Activated naive CD8-positive, alpha-beta T cell treated with anti-CD3 and anti-CD28 coated beads, Interleukin-2, amount 50 U/mL, for 24 hours (primary cell): Measurements from ENCODE around the gene LARGE1.
A peak's percentile ranks its signal among the peaks of the same experiment; 100 is the strongest.
"Not testable (repeated sequence)": the region's sequence is repeated elsewhere in the genome, so short reads cannot be mapped to it uniquely, and the experiment has no call there.

Experiments used
- ATAC-seq: fragments of 150-1000 bp; cut with Tn5 transposase; one replicate; pipeline ENCODE4 v1.10.0; 2021
- DNase-seq: peaks from one replicate; pipeline ENCODE4 v3.0.0; 2021
- H3K27ac Mint-ChIP-seq: one replicate; pipeline ENCODE4 v1.8.0; 2021; ENCODE audit warnings: mild to moderate bottlenecking, mixed read lengths
- H3K27me3 Mint-ChIP-seq: one replicate; pipeline ENCODE4 v1.8.0; 2021; ENCODE audit warnings: mixed read lengths
- H3K36me3 Mint-ChIP-seq: one replicate; pipeline ENCODE4 v1.8.0; 2021; ENCODE audit warnings: low read depth, mixed read lengths
- H3K4me1 Mint-ChIP-seq: one replicate; pipeline ENCODE4 v1.8.0; 2021; ENCODE audit warnings: mixed read lengths
- H3K4me3 Mint-ChIP-seq: one replicate; pipeline ENCODE4 v1.8.0; 2021; ENCODE audit warnings: mild to moderate bottlenecking, moderate library complexity, mixed read lengths
- H3K9me3 Mint-ChIP-seq: one replicate; pipeline ENCODE4 v1.8.0; 2021; ENCODE audit warnings: mixed read lengths

Gene LARGE1

GRCh38 chr22:33572086-33572485 lies 348.2 kb downstream of the LARGE1 start:
- no peaks in the 10 kb centered on the region for H3K9me3 Mint-ChIP-seq
- ATAC-seq = no peak
- no peaks in the 10 kb centered on the region for H3K27me3 Mint-ChIP-seq
- no peak overlapping the region for H3K27ac Mint-ChIP-seq
- H3K4me3 Mint-ChIP-seq = no peak overlapping the region
- no peaks in the 10 kb centered on the region for H3K36me3 Mint-ChIP-seq
- DNase-seq = no peak
- peaks cover 24% of the 10 kb centered on the region for H3K4me1 Mint-ChIP-seq

- H3K9me3 Mint-ChIP-seq = no peaks in the 10 kb centered on the region
- H3K4me1 Mint-ChIP-seq = peaks cover 30% of the 10 kb centered on the region
- H3K4me3 Mint-ChIP-seq = no peak overlapping the region
- no peak for ATAC-seq
- H3K27me3 Mint-ChIP-seq = no peaks in the 10 kb centered on the region
- no peak for DNase-seq
- no peak overlapping the region for H3K27ac Mint-ChIP-seq
- H3K36me3 Mint-ChIP-seq = no peaks in the 10 kb centered on the region
These were observed 350.2 kb downstream of the LARGE1 start for GRCh38 chr22:33570110-33570509.

GRCh38 chr22:33569559-33569958 lies 350.7 kb downstream of the LARGE1 start:
- Mint-ChIP-seq H3K27ac (no peak overlapping the region), H3K27me3 (no peaks in the 10 kb centered on the region), H3K4me3 (no peak overlapping the region), H3K9me3 (no peaks in the 10 kb centered on the region), H3K4me1 (peaks cover 30% of the 10 kb centered on the region), H3K36me3 (no peaks in the 10 kb centered on the region)
- DNase-seq (no peak), ATAC-seq (no peak)

- H3K4me3 Mint-ChIP-seq = no peak overlapping the region
- H3K4me1 Mint-ChIP-seq = peaks cover 32% of the 10 kb centered on the region
- no peaks in the 10 kb centered on the region for H3K27me3 Mint-ChIP-seq
- no peaks in the 10 kb centered on the region for H3K9me3 Mint-ChIP-seq
- no peaks in the 10 kb centered on the region for H3K36me3 Mint-ChIP-seq
- no peak overlapping the region for H3K27ac Mint-ChIP-seq
- no peak for ATAC-seq
- DNase-seq = no peak
These were observed 351.3 kb downstream of the LARGE1 start for GRCh38 chr22:33569018-33569417.

- Mint-ChIP-seq H3K4me1 (peaks cover 32% of the 10 kb centered on the region), H3K27ac (peak overlapping the region; percentile 70)
- not testable (repeated sequence) for DNase-seq, H3K4me3 Mint-ChIP-seq, H3K27me3 Mint-ChIP-seq, ATAC-seq, H3K9me3 Mint-ChIP-seq, H3K36me3 Mint-ChIP-seq
These were observed 353.8 kb downstream of the LARGE1 start for GRCh38 chr22:33566495-33566894.

- Mint-ChIP-seq H3K4me1 (peaks cover 32% of the 10 kb centered on the region), H3K27ac (peak overlapping the region; percentile 9), H3K36me3 (no peaks in the 10 kb centered on the region), H3K9me3 (peaks cover 3% of the 10 kb centered on the region), H3K27me3 (no peaks in the 10 kb centered on the region), H3K4me3 (no peak overlapping the region)
- no peak for DNase-seq
- ATAC-seq = peak; percentile 83
These were observed 354.7 kb downstream of the LARGE1 start for GRCh38 chr22:33565580-33565995.

GRCh38 chr22:33564683-33565082 lies 355.6 kb downstream of the LARGE1 start:
- H3K27me3 Mint-ChIP-seq = no peaks in the 10 kb centered on the region
- ATAC-seq (no peak), DNase-seq (no peak)
- peaks cover 3% of the 10 kb centered on the region for H3K9me3 Mint-ChIP-seq
- H3K4me3 Mint-ChIP-seq = no peak overlapping the region
- no peak overlapping the region for H3K27ac Mint-ChIP-seq
- H3K4me1 Mint-ChIP-seq = peaks cover 29% of the 10 kb centered on the region
- no peaks in the 10 kb centered on the region for H3K36me3 Mint-ChIP-seq

GRCh38 chr22:33563220-33563964 lies 356.9 kb downstream of the LARGE1 start:
- Mint-ChIP-seq H3K27ac (no peak overlapping the region), H3K4me1 (peaks cover 26% of the 10 kb centered on the region), H3K27me3 (no peaks in the 10 kb centered on the region), H3K4me3 (no peak overlapping the region), H3K9me3 (peaks cover 3% of the 10 kb centered on the region), H3K36me3 (no peaks in the 10 kb centered on the region)
- ATAC-seq = no peak
- no peak for DNase-seq

GRCh38 chr22:33562501-33562900 lies 357.8 kb downstream of the LARGE1 start:
- H3K4me1 Mint-ChIP-seq = peaks cover 20% of the 10 kb centered on the region
- DNase-seq (no peak), ATAC-seq (no peak)
- H3K9me3 Mint-ChIP-seq = peaks cover 8% of the 10 kb centered on the region
- no peak overlapping the region for H3K27ac Mint-ChIP-seq
- no peaks in the 10 kb centered on the region for H3K27me3 Mint-ChIP-seq
- H3K36me3 Mint-ChIP-seq = no peaks in the 10 kb centered on the region
- no peak overlapping the region for H3K4me3 Mint-ChIP-seq

- Mint-ChIP-seq H3K4me3 (no peak overlapping the region), H3K4me1 (peaks cover 12% of the 10 kb centered on the region), H3K36me3 (no peaks in the 10 kb centered on the region), H3K27ac (no peak overlapping the region), H3K27me3 (no peaks in the 10 kb centered on the region), H3K9me3 (peaks cover 8% of the 10 kb centered on the region)
- no peak for ATAC-seq
- no peak for DNase-seq
These were observed 359.0 kb downstream of the LARGE1 start for GRCh38 chr22:33561149-33561807.

- DNase-seq (no peak), ATAC-seq (no peak)
- no peak overlapping the region for H3K4me3 Mint-ChIP-seq
- H3K9me3 Mint-ChIP-seq = peaks cover 4% of the 10 kb centered on the region
- H3K4me1 Mint-ChIP-seq = no peaks in the 10 kb centered on the region
- no peaks in the 10 kb centered on the region for H3K36me3 Mint-ChIP-seq
- H3K27ac Mint-ChIP-seq = no peak overlapping the region
- peaks cover 1% of the 10 kb centered on the region for H3K27me3 Mint-ChIP-seq
These were observed 362.4 kb downstream of the LARGE1 start for GRCh38 chr22:33557836-33558235.

- no peak overlapping the region for H3K4me3 Mint-ChIP-seq
- peaks cover 4% of the 10 kb centered on the region for H3K9me3 Mint-ChIP-seq
- DNase-seq (no peak), ATAC-seq (no peak)
- no peaks in the 10 kb centered on the region for H3K36me3 Mint-ChIP-seq
- no peak overlapping the region for H3K27ac Mint-ChIP-seq
- peaks cover 1% of the 10 kb centered on the region for H3K27me3 Mint-ChIP-seq
- no peaks in the 10 kb centered on the region for H3K4me1 Mint-ChIP-seq
These were observed 364.3 kb downstream of the LARGE1 start for GRCh38 chr22:33555814-33556522.

- no peaks in the 10 kb centered on the region for H3K4me1 Mint-ChIP-seq
- no peak for ATAC-seq
- H3K4me3 Mint-ChIP-seq = no peak overlapping the region
- peaks cover 1% of the 10 kb centered on the region for H3K27me3 Mint-ChIP-seq
- no peak for DNase-seq
- H3K36me3 Mint-ChIP-seq = no peaks in the 10 kb centered on the region
- peaks cover 4% of the 10 kb centered on the region for H3K9me3 Mint-ChIP-seq
- H3K27ac Mint-ChIP-seq = no peak overlapping the region
These were observed 366.8 kb downstream of the LARGE1 start for GRCh38 chr22:33553493-33553892.

- Mint-ChIP-seq H3K27me3 (no peaks in the 10 kb centered on the region), H3K9me3 (peaks cover 10% of the 10 kb centered on the region), H3K36me3 (no peaks in the 10 kb centered on the region), H3K27ac (no peak overlapping the region), H3K4me3 (no peak overlapping the region), H3K4me1 (peaks cover 4% of the 10 kb centered on the region)
- no peak for DNase-seq
- ATAC-seq = no peak
These were observed 375.6 kb downstream of the LARGE1 start for GRCh38 chr22:33544707-33545106.

GRCh38 chr22:33542722-33543121 lies 377.6 kb downstream of the LARGE1 start:
- no peak for ATAC-seq
- H3K4me3 Mint-ChIP-seq = no peak overlapping the region
- no peak overlapping the region for H3K27ac Mint-ChIP-seq

More at GRCh38 chr22:33542722-33543121, 377.6 kb downstream of the LARGE1 start:
- DNase-seq = no peak
- H3K36me3 Mint-ChIP-seq = no peaks in the 10 kb centered on the region
- H3K4me1 Mint-ChIP-seq = peaks cover 4% of the 10 kb centered on the region
- H3K27me3 Mint-ChIP-seq = no peaks in the 10 kb centered on the region
- H3K9me3 Mint-ChIP-seq = peaks cover 10% of the 10 kb centered on the region
